Upper lobe of right lung (tissue), 1 donor: Measurements from ENCODE around the gene PIWIL4. TPM values are rescaled to one million over a fixed set of nuclear protein-coding genes. Genes with fewer than 3 reads are reported as not detected.

Experiments used
- ATAC-seq: fragments of 200-7000 bp; cut with Tn5 transposase; one replicate; pipeline ENCODE4 v1.9.1; 2020; ENCODE audit warnings: mild to moderate bottlenecking, moderate library complexity
- DNase-seq: peaks from one replicate; pipeline ENCODE4 v3.0.0-alpha.2; 2020
- H3K27ac ChIP-seq: fragments of 200-600 bp; one replicate; pipeline ENCODE4 v1.8.0; 2022
- H3K27me3 ChIP-seq: fragments of 200-600 bp; one replicate; pipeline ENCODE4 v1.8.0; 2022; ENCODE audit warnings: mild to moderate bottlenecking
- H3K36me3 ChIP-seq: fragments of 200-600 bp; one replicate; pipeline ENCODE4 v1.8.0; 2022
- H3K4me1 ChIP-seq: fragments of 200-600 bp; one replicate; pipeline ENCODE4 v1.8.0; 2022
- H3K4me3 ChIP-seq: fragments of 200-600 bp; one replicate; pipeline ENCODE4 v1.8.0; 2022; ENCODE audit warnings: mild to moderate bottlenecking
- H3K9me3 ChIP-seq: fragments of 200-600 bp; one replicate; pipeline ENCODE4 v1.8.0; 2022
- CTCF ChIP-seq: fragments of 200-600 bp; IDR thresholded peaks from one replicate; pipeline ENCODE4 v1.8.0; 2022; ENCODE audit warnings: antibody characterized with exemption
- intact Hi-C: fragments of 100-400 bp; cut with DNase I; formaldehyde crosslinking; loops from one replicate; pipeline ENCODE4 v1.11.0; 2022
- total RNA-seq: library from RNA; stranded (reverse); fragmentation: NEBNext Ultra II Directional; extraction: Animal tissue kit (Norgen Biotek cat#: 25700); gene quantifications from one replicate; pipeline ENCODE4 v1.2.1, GENCODE V29; 2021
- donor health status: DM: no; HTN: yes; CAD: no; lungs with severe emphysema.

PIWIL4 gene
- total RNA-seq, 1 donor from 2014 or later: 2.9 TPM

- Histone ChIP-seq H3K9me3 (no peaks in the 10 kb centered on the region), H3K4me3 (no peak overlapping the region), H3K36me3 (no peaks in the 10 kb centered on the region), H3K27me3 (no peaks in the 10 kb centered on the region), H3K27ac (no peak overlapping the region), H3K4me1 (no peaks in the 10 kb centered on the region)
- TF ChIP-seq CTCF: no peak
- no peak for DNase-seq
- ATAC-seq: no peak
- intact Hi-C loops: no loop called here
Observed at GRCh38 chr11:94558932-94559331, 8.2 kb upstream of the PIWIL4 start.

- no peak for TF ChIP-seq CTCF
- no peak for DNase-seq
- no peaks in the 10 kb centered on the region for H3K36me3 ChIP-seq
- no peak for ATAC-seq
- H3K4me1 ChIP-seq: no peaks in the 10 kb centered on the region
- no peak overlapping the region for H3K4me3 ChIP-seq
- intact Hi-C loops: no loop called here
- H3K9me3 ChIP-seq: no peaks in the 10 kb centered on the region
- H3K27ac ChIP-seq: no peak overlapping the region
- no peaks in the 10 kb centered on the region for H3K27me3 ChIP-seq
Observed at GRCh38 chr11:94559361-94559760, 7.8 kb upstream of the PIWIL4 start.

GRCh38 chr11:94560834-94561233, 6.3 kb upstream of the PIWIL4 start:
- TF ChIP-seq CTCF: no peak
- Histone ChIP-seq H3K4me1 (no peaks in the 10 kb centered on the region), H3K27me3 (no peaks in the 10 kb centered on the region), H3K36me3 (no peaks in the 10 kb centered on the region), H3K9me3 (no peaks in the 10 kb centered on the region), H3K27ac (no peak overlapping the region), H3K4me3 (no peak overlapping the region)
- DNase-seq (no peak), ATAC-seq (no peak)
- intact Hi-C loops: no loop called here

GRCh38 chr11:94563176-94563847, 3.9 kb upstream of the PIWIL4 start:
- H3K9me3 ChIP-seq: no peaks in the 10 kb centered on the region
- ATAC-seq (no peak), DNase-seq (no peak)
- no peaks in the 10 kb centered on the region for H3K36me3 ChIP-seq
- no peaks in the 10 kb centered on the region for H3K27me3 ChIP-seq
- intact Hi-C loops: no loop called here
- TF ChIP-seq CTCF: no peak
- H3K4me1 ChIP-seq: no peaks in the 10 kb centered on the region
- no peak overlapping the region for H3K4me3 ChIP-seq
- no peak overlapping the region for H3K27ac ChIP-seq

- Histone ChIP-seq H3K36me3 (no peaks in the 10 kb centered on the region), H3K4me3 (no peak overlapping the region), H3K9me3 (no peaks in the 10 kb centered on the region), H3K4me1 (no peaks in the 10 kb centered on the region), H3K27me3 (no peaks in the 10 kb centered on the region), H3K27ac (no peak overlapping the region)
- no peak for ATAC-seq
- no peak for TF ChIP-seq CTCF
- DNase-seq: no peak
- intact Hi-C loops: no loop called here
Observed at GRCh38 chr11:94563848-94564467, 3.2 kb upstream of the PIWIL4 start.
